Gastroesophageal sphincter (tissue), 3 donors: Measurements from ENCODE around the gene RXFP2.

Experiments
- EP300 ChIP-seq: sonication (generic); formaldehyde crosslinking; IDR thresholded peaks from one replicate; pipeline ENCODE4 v1.6.1; 2017; ENCODE audit warnings: antibody characterized with exemption, mild to moderate bottlenecking
- POLR2A ChIP-seq, 2 donors: fragments of 450-650 bp; IDR thresholded peaks; one replicate each; pipeline ENCODE4 v1.6.1; 2017; ENCODE audit warnings: antibody characterized with exemption in 2 of 2, mild to moderate bottlenecking in 2 of 2, moderate library complexity in 1 of 2
- POLR2AphosphoS5 ChIP-seq: sonication (generic); formaldehyde crosslinking; IDR thresholded peaks from one replicate; pipeline ENCODE4 v1.6.1; 2017; ENCODE audit warnings: antibody characterized with exemption
- TF ChIP-seq, protein P1 (sequence below), 4 experiments: fragments of 200-600 bp in 2 of 4; fragments of 450-650 bp in 2 of 4; sonication (generic) in 1 of 4; IDR thresholded peaks; one replicate each; pipeline ENCODE4 v1.5.1; 2017 to 2019; ENCODE audit warnings: antibody characterized with exemption in 4 of 4, mild to moderate bottlenecking in 2 of 4, moderate library complexity in 2 of 4

DNA sequence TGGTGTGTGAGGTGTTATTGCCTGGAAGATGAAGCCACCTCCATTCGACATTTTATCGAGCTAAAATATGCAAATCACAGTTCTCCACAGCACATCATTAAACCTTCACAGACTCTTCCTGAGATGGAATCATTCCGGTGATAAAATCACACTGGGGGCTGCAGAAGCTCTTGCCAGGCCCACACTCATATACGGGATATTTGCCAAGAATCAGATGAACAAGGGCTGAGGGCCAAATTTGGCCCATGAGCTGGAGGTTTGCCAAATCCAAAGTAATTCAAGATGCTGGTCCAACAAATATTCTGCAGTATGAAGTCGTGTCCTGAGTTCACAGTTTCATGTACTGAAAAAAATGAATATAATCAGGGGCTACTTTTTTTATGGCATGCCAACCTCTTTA is 16.7 kb upstream of the RXFP2 start:
- TF ChIP-seq EP300: no peak
- TF ChIP-seq, protein P1, sequence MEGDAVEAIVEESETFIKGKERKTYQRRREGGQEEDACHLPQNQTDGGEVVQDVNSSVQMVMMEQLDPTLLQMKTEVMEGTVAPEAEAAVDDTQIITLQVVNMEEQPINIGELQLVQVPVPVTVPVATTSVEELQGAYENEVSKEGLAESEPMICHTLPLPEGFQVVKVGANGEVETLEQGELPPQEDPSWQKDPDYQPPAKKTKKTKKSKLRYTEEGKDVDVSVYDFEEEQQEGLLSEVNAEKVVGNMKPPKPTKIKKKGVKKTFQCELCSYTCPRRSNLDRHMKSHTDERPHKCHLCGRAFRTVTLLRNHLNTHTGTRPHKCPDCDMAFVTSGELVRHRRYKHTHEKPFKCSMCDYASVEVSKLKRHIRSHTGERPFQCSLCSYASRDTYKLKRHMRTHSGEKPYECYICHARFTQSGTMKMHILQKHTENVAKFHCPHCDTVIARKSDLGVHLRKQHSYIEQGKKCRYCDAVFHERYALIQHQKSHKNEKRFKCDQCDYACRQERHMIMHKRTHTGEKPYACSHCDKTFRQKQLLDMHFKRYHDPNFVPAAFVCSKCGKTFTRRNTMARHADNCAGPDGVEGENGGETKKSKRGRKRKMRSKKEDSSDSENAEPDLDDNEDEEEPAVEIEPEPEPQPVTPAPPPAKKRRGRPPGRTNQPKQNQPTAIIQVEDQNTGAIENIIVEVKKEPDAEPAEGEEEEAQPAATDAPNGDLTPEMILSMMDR (IDR thresholded peaks at IDR 0.05): no peak
- TF ChIP-seq POLR2A (IDR thresholded peaks at IDR 0.05): no peak
- no peak for TF ChIP-seq POLR2AphosphoS5
